Raji (cell line): ENCODE data around the gene PNMA8C.

Source experiments
- POLR2A ChIP-seq: IDR thresholded peaks from 2 replicates; pipeline ENCODE4 v1.6.1; 2011; ENCODE audit warnings: low read depth, low read length, control low read depth; ENCODE audit not compliant: insufficient read depth

PNMA8C gene

DNA sequence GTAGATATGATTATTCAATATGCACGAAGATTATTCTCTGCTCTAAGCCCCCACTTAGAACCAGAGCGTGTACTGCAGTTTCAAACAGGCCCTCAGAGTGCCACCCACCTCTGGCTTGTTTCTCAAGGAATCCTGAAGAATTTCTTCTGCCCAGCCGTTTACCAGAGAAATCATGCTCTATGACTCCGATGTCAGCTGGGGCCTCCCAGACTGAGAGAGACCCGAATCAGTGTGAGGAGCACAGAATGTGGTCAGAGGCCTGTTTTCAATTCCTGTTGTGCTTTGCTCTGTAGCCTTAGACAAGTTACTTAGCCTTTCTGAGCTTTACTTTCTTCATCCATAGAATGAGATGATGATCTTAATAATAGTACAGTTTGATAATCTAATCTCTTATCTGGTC lies 5.5 kb downstream of the PNMA8C start:
- no peak for TF ChIP-seq POLR2A

DNA sequence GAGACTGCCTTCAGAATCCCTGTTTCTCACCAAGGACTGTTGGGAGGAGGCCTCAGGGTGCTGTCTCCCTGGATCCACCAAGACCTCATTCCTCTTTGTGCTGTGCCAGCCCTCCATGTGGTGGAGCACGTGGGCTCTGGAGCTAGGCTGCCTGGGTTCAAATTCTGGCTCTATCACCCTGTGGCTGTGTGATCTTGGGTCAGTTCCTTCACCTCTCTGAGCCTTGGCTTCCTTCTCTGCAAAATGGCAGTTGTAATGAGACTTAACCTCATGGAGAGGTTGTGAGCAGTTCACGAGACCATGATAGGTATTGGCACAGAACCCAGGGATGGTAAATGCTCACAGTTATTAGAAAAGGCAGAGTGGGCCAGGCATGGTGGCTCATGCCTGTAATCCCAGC lies 6.4 kb downstream of the PNMA8C start:
- no peak for TF ChIP-seq POLR2A

DNA sequence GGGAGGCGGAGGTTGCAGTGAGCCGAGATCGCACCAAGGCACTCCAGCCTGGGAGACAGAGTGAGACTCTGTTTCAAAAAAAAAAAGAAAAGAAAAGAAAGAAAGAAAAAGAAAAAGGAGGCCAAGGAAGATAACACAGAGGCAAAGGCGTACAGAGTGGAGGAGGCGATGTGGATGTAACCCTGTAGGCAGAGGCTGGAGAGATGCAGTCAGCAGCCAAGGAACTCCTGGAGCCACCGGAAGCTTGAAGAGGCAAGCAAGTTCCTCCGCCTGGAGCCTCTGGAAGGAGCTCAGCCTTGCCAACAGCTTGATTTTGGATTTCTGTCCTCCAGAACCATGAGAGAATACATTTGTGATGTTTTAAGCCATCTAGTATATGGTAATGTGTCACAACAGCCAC lies 8.7 kb downstream of the PNMA8C start:
- TF ChIP-seq POLR2A, result no peak

DNA sequence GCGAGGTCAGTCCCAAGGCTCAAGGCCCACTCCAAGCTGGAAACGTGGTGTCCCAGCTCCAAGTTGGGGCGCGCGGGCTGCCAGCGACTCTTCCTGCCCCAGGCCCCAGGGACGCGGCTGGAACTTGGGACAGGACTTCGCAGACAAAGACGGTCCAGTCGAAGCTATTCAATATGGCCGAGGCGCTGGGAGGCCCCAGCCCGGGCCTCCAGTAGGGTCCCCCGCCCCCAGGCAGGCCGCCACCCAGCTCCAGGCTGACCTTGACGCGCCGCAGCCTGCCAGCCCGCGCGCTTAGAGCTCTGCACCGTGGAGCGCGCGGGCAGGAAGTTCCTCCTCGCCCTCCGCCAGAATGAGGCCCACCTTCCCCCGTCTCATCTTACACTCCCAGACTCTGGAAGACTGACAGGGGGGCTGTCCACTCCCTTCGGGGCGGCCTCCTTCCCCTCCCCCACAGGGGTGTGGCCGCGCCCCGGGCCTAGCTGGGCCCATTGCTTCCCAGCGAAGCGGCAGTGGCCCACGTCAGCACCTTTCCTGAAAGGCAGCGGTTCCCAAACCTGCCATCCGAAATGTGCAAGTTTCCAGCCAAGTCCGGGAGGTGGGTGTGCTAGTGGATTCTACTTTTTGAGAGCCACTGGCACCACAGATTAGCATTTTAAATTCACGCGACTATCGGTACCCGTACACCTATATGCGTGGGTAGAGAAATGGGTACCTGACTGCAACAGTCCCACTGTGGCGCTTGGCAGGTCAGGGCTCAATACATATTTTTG lies 15.3 kb downstream of the PNMA8C start, which contains the start of gene CCDC8:
TSS of gene CCDC8 (minus strand) at position 303 of the 770 bp plus-strand sequence. CDS start 754 bp downstream, outside the sequence.
- TF ChIP-seq POLR2A, result no peak

DNA sequence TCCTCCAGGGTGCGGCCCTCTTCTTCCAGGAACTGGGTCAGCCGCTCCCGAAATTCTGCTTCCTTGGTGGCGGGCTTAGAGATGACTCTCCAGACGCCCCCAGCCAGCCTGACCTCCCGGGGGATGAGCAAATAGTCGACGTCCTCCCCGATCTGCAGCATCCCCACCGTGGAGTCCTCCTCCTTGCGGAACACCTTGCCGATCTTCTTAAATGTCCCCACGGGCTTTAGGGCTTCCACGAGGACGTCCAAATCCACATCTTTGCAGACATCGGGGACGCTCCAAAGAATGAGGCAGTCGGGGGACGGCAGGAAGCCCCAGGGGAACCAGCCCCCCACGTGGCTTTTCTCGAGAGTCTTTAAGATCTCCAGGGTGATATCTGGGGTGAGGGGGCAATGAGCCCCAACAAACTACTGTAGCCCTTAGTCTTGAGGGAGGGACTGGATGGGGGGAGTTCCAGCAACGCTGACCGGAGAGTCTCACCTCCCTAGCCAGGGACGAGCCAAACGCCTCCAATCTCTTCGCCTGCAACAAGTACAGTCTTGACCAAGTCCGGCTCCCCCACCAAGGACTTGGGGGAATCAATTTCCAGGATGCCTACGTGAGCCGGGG lies 16.0 kb downstream of the PNMA8C start:
- no peak for TF ChIP-seq POLR2A

DNA sequence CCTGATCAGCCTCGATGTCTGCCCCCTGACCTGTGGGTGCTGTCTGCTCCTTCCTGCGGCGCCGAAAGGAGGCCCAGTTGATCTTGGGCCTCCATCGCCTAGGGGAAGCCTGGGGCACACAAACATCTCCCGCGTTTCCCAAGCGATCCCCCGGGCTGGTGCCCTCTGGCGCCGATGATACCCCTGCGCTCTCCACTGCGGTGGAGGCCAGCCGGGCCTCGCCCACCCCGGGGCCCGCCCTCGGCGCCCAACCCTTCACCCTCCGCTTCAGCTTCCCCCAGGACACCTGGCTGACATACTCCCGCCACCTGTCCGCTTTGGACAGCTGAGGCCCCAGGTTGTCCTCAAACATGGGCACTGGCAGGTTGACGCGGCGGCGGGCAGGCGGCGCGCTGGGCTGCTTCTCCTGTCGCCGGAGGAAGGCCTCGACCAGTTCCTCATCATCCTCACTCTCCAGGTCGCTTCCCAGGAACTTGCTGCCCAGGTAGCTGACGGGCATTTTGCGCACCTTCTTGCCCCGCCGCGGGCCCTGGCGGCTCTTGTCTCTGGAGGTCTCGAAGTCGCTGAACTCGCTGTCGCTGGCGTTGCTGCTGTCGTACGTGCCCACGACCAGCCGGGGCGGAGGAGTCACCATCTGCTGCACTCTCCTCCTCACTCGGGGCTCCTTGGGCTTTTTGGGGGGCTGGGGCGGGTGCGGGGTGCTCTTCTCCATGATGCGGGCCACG lies 16.6 kb downstream of the PNMA8C start:
- TF ChIP-seq POLR2A, result no peak

DNA sequence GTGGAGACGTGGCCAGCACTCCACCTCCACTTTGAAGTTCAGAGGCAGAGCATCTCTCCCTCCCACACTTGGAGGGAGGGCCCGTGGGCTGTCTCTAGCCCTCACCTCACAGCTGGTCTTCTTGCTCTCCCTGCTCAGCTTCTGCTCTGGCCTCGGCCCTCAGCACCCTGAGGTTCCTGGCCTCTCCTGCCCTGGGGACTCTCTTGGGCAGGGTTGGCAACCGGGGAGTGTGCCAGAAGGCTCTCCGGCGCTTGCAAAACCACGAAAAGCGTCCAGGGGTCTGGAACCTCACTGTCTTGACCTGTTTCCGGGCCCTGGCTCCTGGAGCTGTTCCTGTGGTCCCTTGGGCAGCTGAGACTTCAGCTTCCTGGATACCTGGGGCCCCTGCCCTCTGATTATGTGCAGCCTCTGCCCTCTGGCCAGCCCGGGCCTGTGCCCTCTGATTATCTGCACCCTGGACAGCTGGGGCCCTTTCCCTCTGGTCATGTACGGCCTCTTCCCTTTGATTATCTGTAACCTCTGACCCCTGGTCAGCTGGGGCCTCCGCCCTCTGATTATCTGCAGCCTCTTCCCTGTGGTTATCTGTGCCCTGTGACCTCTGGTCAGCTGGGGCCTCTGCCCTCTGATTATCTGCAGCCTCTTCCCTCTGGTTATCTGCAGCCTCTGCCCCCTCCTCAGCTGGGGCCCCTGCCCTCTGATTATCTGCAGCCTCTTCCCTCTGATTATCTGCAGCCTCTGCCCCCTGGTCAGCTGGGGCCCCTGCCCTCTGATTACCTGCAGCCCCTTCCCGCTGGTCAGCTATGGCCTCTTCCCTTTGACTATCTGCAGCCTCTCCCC lies 17.4 kb downstream of the PNMA8C start:
- TF ChIP-seq POLR2A, result no peak

DNA sequence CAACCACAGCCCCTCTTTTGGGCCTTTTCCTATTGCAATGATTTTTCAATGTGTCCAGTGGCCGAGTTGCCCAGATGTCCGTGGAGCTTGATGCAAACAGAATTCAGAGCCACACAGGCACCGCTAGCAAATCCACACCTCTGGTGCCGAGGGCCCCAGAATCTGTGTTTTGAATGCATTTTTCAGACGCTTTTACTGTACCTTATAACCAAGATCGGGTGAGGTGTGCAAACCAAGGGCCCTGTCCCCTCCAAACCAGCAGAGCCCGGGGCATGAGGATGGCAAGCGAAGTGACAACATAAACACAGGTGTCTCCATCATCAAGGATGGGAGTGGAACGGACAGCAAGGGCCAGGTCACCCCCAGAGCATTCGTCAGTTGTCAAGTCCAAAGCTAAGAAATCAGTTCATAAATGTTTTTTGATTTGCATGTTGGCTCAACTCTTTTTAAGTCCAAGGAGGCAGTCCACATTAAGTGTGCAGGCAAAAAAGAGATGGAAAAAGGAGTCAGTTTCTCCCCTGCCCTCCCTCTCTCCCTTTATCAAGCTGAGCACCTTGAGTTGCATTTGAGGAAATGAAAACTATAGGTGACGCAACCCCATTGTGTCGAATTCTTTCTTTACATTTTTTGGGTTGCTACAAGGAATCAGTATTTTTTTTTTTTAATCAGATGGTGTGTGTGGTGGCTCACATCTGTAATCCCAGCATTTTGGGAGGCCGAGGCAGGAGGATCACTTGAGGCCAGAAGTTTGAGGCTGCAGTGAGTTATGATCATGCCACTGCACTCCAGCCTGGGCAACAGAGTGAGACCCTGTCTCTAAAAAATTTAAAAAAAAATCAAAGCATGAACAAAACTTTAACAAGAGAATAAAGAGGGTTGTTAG lies 18.3 kb downstream of the PNMA8C start:
- no peak for TF ChIP-seq POLR2A

DNA sequence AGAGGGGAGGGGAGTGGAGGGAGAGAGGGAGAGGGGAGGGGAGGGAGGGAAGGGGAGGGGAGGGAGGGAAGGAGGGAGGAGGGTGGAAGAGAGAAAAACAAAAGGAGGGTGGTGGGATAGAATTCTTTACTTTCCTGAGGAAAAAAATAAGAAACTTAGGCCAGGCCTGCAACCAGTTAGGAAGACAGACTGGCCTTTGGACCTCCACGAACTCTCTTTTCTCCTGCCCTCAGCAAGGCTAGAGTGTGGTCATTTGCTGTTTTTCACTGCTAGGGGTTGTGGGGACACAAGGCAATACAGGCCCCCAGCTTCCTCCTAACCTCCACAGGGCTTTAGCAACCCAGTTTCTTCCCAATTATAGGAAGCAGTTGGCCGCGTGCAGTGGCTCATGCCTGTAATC lies 19.5 kb downstream of the PNMA8C start:
- TF ChIP-seq POLR2A, result no peak

DNA sequence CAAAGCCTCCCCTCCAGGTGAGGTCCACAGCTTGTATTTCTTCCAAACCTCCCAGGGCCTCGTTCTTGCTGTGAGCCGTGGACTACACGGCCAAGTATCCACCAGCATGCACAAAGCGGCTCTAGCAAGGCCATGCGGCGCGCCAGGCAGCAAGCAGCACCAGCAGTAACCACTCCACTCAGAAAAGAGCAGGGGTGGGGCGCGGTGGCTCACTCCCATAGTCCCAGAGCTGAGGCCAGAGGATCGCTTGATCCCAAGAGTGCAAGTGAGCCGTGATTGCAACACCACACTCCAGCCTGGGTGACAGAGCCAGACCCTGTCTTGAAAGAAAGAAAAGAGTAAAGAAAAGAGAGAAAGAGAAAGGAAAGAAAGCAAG lies 20.1 kb downstream of the PNMA8C start:
- TF ChIP-seq POLR2A, result no peak

DNA sequence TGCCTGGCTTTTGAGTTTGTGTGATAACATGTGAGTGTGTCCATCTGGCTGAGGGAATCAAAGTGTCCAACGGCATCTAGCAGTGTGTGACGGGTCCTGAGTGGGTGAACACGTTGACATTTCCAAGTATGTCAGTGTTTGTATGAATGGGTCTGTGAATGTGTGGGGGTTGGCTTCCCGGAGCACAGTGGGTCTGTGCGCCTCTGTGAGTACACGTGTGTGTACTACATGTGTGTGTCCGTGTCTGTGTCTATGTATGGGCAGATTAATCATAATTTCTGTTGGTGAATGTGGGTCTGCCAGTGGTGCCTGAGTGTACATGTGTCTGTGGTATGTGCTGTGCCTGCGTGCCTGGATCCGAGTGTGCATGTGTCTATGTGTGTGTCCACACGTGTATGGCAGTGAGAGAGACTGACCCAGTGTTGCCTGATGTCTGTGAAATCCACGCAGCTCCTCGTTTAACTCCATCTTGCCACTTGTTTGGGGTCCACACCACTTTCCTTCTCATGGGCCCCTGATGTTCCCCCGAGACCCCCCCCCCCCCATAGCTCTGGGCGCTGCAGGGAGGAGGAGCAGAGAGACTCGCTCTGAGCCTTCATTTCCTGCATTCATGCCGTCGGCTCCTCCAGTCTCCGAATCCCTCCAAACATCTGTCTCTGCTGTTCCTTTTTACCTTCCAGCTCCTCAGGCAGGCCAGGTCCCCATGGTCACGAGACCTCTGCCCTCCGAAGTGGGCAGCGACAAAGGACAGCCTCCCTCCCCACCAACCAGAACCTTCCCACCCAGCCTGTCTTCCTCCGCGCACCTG lies 20.7 kb downstream of the PNMA8C start:
- no peak for TF ChIP-seq POLR2A

DNA sequence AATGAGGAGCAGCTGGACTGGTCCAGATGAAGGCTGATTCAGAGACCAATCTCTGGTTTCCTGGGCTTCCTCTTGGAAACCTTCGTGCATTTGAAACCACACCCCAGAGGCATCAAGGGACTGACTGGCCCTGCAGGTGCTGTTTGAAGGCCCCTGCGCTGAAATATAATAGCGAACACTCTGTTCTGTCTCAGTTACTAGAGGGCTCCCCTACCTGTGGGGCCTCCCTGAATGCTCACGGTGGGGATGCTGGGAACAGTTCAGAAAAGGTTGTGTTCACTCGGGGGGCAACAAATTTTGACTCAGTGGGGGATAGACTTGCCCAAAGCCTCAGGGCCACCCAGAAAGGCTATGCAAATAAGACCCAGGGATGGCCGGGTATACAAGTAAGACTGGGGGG lies 21.8 kb downstream of the PNMA8C start:
- no peak for TF ChIP-seq POLR2A

DNA sequence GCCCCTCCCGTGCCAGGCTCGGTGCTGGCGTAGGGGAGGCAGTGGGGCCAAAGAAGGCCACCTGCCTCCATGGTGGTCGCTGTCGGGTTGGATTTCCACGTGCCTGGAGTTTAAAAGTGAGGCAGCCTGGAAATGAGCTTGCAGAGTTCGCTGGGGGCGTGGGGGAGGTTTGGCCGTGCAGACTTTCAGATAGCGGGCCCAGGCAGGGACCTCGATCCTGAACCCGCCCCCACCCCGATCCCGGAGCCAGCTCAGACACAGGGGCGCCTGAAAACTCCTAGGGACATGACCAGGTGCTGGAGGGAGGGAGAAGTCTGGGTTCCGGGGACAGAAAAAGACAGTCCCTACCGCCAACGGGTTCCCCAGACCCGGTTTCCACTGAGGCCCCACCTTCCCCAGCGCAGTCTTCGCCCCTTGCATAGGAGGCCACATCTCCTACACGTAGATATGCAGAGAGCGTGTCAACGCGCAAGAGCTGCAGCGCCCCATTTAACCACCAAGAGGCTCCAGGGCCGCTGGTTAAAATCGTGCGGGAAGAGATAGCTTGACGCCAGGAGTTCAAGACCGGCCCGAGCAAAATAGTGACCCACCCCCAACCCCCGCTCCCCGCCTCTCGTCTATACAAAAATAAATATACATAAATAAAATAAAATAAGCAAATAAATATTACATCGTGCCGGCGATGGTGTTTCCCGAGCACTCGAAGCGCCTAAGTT lies 23.8 kb downstream of the PNMA8C start:
- TF ChIP-seq POLR2A, result no peak

DNA sequence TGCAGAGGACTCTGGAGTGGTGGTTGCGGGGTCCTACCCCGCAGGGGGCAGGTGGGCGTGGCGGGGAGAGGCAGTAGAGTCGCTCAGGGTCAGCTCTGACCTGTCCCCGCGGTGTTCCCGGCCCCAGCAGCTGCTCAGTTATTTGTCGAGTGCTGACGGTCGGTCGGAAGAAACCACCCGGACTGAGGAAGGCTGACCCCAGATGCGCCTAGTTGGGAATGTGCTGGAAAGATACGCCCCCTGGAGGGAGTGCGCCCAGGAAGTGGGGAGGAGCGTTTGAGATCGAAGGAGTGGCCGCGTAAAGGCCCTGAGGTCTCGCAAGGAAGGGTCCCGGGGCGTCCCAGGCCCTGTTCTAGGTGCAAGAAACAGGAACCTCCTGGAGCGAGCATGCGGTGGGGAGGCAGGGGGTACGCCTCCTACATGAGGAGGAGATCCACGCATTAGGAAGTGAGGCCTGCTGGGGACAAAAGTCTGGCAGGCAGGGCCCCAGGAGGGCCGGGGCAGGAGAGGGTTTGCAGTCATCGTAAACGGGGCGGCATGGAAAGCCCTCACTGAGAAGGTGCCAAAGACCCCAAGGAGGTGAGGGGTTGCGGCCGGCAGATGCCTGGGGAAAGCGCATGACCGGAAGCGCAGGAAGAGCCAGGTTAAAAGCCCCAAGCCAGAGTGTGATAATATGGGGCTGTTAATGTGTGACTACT lies 24.5 kb downstream of the PNMA8C start:
- TF ChIP-seq POLR2A, result no peak
